GM12874 (cell line): ENCODE results near the gene GGTLC1.

Experiments
- CTCF ChIP-seq: IDR thresholded peaks from 2 replicates; pipeline ENCODE4 v1.5.1; 2011; ENCODE audit warnings: low read depth, mild to moderate bottlenecking, control low read depth, low read length, moderate library complexity; ENCODE audit not compliant: insufficient read depth

GGTLC1 gene

GRCh38 chr20:24018796-24019195 lies 30.2 kb upstream of the GGTLC1 start:
- no peak for TF ChIP-seq CTCF

GRCh38 chr20:24017458-24017755 lies 28.8 kb upstream of the GGTLC1 start:
- no peak for TF ChIP-seq CTCF

GRCh38 chr20:24016607-24017457 lies 28.3 kb upstream of the GGTLC1 start:
- no peak for TF ChIP-seq CTCF

GRCh38 chr20:24013953-24014352 lies 25.4 kb upstream of the GGTLC1 start:
- no peak for TF ChIP-seq CTCF

- TF ChIP-seq CTCF = no peak
Observed at GRCh38 chr20:24011282-24011681, 22.7 kb upstream of the GGTLC1 start.

GRCh38 chr20:24007758-24008157 lies 19.2 kb upstream of the GGTLC1 start:
- TF ChIP-seq CTCF = no peak

GRCh38 chr20:24007073-24007595 lies 18.6 kb upstream of the GGTLC1 start:
- TF ChIP-seq CTCF = no peak
